Adrenal gland (tissue), 12 donors: ENCODE results near the gene THSD4. TPM values are rescaled to one million over a fixed set of nuclear protein-coding genes. Genes with fewer than 3 reads are reported as not detected.
A peak's percentile ranks its signal among the peaks of the same experiment; 100 is the strongest.

ENCODE experiments used
- DNase-seq, 7 donors: peaks; one replicate each; pipeline ENCODE4 v3.0.0-alpha.2; 2019 to 2020
- H3K27ac ChIP-seq, 5 donors: fragments of 200-600 bp; sonication (generic) in 4 of 5; 1 replicate in 3 of 5; 2 replicates in 2 of 5; pipeline versions ENCODE4 v1.5.1 to v1.8.0; 2016 to 2020; ENCODE audit warnings: mild to moderate bottlenecking in 1 of 5
- H3K27me3 ChIP-seq: fragments of 200-600 bp; 2 replicates; pipeline ENCODE4 v1.8.0; 2021
- H3K36me3 ChIP-seq, 2 donors: fragments of 200-600 bp; replicated peaks in 1 of 2; 1 replicate in 1 of 2; 2 replicates in 1 of 2; pipeline versions ENCODE4 v1.5.1 to v1.8.0; 2018 to 2022
- H3K4me1 ChIP-seq, 2 donors: fragments of 200-600 bp; replicated peaks in 1 of 2; 1 replicate in 1 of 2; 2 replicates in 1 of 2; pipeline versions ENCODE4 v1.5.1 to v1.8.0; 2018 to 2021
- H3K4me3 ChIP-seq, 4 donors: fragments of 200-600 bp; sonication (generic) in 3 of 4; one replicate each; pipeline ENCODE4 v1.5.1; 2016 to 2018
- H3K9me3 ChIP-seq, 3 donors: fragments of 200-600 bp; sonication (generic) in 1 of 3; replicated peaks in 1 of 3; 1 replicate in 2 of 3; 2 replicates in 1 of 3; pipeline versions ENCODE4 v1.5.1 to v1.8.0; 2016 to 2021
- CTCF ChIP-seq, 6 experiments: fragments of 450-650 bp in 4 of 6; fragments of 200-600 bp in 2 of 6; sonication (generic) in 1 of 6; IDR thresholded peaks; 1 replicate in 5 of 6; 2 replicates in 1 of 6; pipeline versions ENCODE4 v1.5.1 to v1.8.0; 2016 to 2021; ENCODE audit warnings: antibody characterized with exemption in 6 of 6, mild to moderate bottlenecking in 2 of 6, moderate library complexity in 1 of 6
- POLR2A ChIP-seq, 2 donors: fragments of 450-650 bp; IDR thresholded peaks; one replicate each; pipeline ENCODE4 v1.6.1; 2017; ENCODE audit warnings: antibody characterized with exemption in 2 of 2, mild to moderate bottlenecking in 2 of 2, moderate library complexity in 1 of 2
- whole genome bisulfite sequencing, 4 donors: extraction: QIAGEN DNeasy Blood & Tissue Kit in 2 of 4; methylation state at CpG; one replicate each; pipeline versions ENCODE4 v1.1.5 to v1.1.7; 2013 to 2017; 5-methylcytosine and 5-hydroxymethylcytosine counted together
- intact Hi-C, 2 donors: fragments of 100-400 bp; cut with DNase I; formaldehyde crosslinking; loops; one replicate each; pipeline versions ENCODE4 v1.14.1 to v1.15.0; 2022 to 2023
- polyA plus RNA-seq, 3 donors: library from polyadenylated mRNA; stranded (reverse); fragments of 200-250 nt in 2 of 3; fragments of 350-450 nt in 1 of 3; fragmentation: Illumina TruSeq in 1 of 3; extraction: RNeasy Lipid Tissue Mini Kit (QIAGEN cat#74804) in 1 of 3; gene quantifications; one replicate each; pipeline ENCODE4 v1.2.3, GENCODE V29; 2013 to 2014
- total RNA-seq, 9 donors: library from RNA; depleted of rRNA in 4 of 9; stranded (reverse); fragments of >200 nt in 4 of 9; fragments of 120-200 nt in 1 of 9; fragmentation: NEBNext Ultra II Directional in 1 of 9; extraction: Animal tissue kit (Norgen Biotek cat#: 25700) in 1 of 9; gene quantifications; one replicate each; pipeline versions ENCODE4 v1.1.0 to v1.2.4, GENCODE V29; 2013 to 2023
- donor health status: healthy with polysubstance abuse.
- donor health status: Bipolar disorder and iron deficiency.
- donor health status: DM: yes; HTN: yes; CAD: no.
- donor health status: DM: no; HTN: no; CAD: no.
- donor health status: DM: no; HTN: no; CAD: no.
- donor health status: DM: yes; HTN: yes; CAD: no.

THSD4 gene
- total and polyA plus RNA-seq, 12 donors, result 5.3 to 53.2 (median 23.2) TPM

- Histone ChIP-seq H3K4me1 (peaks cover 12 to 15% of the 10 kb centered on the region in 2 donors), H3K36me3 (no peaks in the 10 kb centered on the region), H3K27ac (no peak overlapping the region), H3K4me3 (no peak overlapping the region), H3K9me3 (no peaks in the 10 kb centered on the region), H3K27me3 (no peaks in the 10 kb centered on the region)
- DNase-seq, result no peak
- intact Hi-C loops, result no loop called here
- WGBS, 4 donors, result 90 to 94% (median 92%) methylated on average over 5 of the region's 5 CpGs
- TF ChIP-seq CTCF (IDR thresholded peaks at IDR 0.05) (no peak), POLR2A (IDR thresholded peaks at IDR 0.05) (no peak)
These were observed 16.5 kb downstream of the THSD4 start for GRCh38 chr15:71131601-71132362.

- WGBS, 4 donors, result 36 to 43% (median 38%) methylated on average over 12 of the region's 12 CpGs
- peak; percentile 33 to 86 (median 74) for DNase-seq
- intact Hi-C loops, result no loop called here
- Histone ChIP-seq H3K4me3 (peak overlapping the region in 1 of 4 donors; percentile 16), H3K4me1 (peaks cover 12 to 15% of the 10 kb centered on the region in 2 donors), H3K27ac (peak overlapping the region in 4 of 5 donors; percentile 18 to 67 (median 32)), H3K27me3 (no peaks in the 10 kb centered on the region), H3K36me3 (no peaks in the 10 kb centered on the region), H3K9me3 (no peaks in the 10 kb centered on the region)
- TF ChIP-seq CTCF (IDR thresholded peaks at IDR 0.05), result no peak
- no peak for TF ChIP-seq POLR2A (IDR thresholded peaks at IDR 0.05)
These were observed 18.6 kb downstream of the THSD4 start for GRCh38 chr15:71133747-71134472.

GRCh38 chr15:71136159-71136783, 21.0 kb downstream of the THSD4 start:
- DNase-seq, result peak in 2 of 7 donors; percentile 28
- no peak overlapping the region for H3K4me3 ChIP-seq

More at GRCh38 chr15:71136159-71136783, 21.0 kb downstream of the THSD4 start:
- no peaks in the 10 kb centered on the region for H3K27me3 ChIP-seq
- H3K27ac ChIP-seq, result no peak overlapping the region
- H3K36me3 ChIP-seq, result no peaks in the 10 kb centered on the region
- peaks cover 12 to 15% of the 10 kb centered on the region in 2 donors for H3K4me1 ChIP-seq
- WGBS, 4 donors, result 78 to 85% (median 82%) methylated on average over 9 to 13 of the region's 13 CpGs
- TF ChIP-seq POLR2A (IDR thresholded peaks at IDR 0.05) (no peak), CTCF (IDR thresholded peaks at IDR 0.05) (no peak)
- no peaks in the 10 kb centered on the region for H3K9me3 ChIP-seq
- intact Hi-C loops, result no loop called here
